OCI-LY3 (cell line): ENCODE results near the gene MRPS5.
A peak's percentile ranks its signal among the peaks of the same experiment; 100 is the strongest.

ENCODE experiments used
- H2AFZ ChIP-seq: fragments of 200-600, 300-600 bp; shearing (Covaris generic); 2 replicates; pipeline ENCODE4 v1.6.0; 2014; ENCODE audit warnings: antibody characterized with exemption, low read depth, low read length
- H3K27ac ChIP-seq: fragments of 200-600, 300-600 bp; sonication (generic); 2 replicates; pipeline ENCODE4 v1.5.1; 2014; ENCODE audit warnings: mild to moderate bottlenecking, low read length, moderate library complexity, mixed read lengths
- H3K27me3 ChIP-seq: fragments of 200-600, 300-600 bp; sonication (generic); 2 replicates; pipeline ENCODE4 v1.6.1; 2014; ENCODE audit warnings: low read depth, low read length, mixed read lengths
- H3K36me3 ChIP-seq: fragments of 200-600, 300-600 bp; sonication (generic); replicated peaks from 2 replicates; pipeline ENCODE3; 2014; ENCODE audit warnings: low read depth, low read length, mixed read lengths
- H3K4me1 ChIP-seq: fragments of 300-600, 200-600 bp; sonication (generic); 2 replicates; pipeline ENCODE4 v1.6.1; 2014; ENCODE audit warnings: low read length, mixed read lengths
- H3K4me2 ChIP-seq: fragments of 200-600, 300-600 bp; sonication (generic); 2 replicates; pipeline ENCODE4 v1.6.1; 2014; ENCODE audit warnings: low read length, mixed read lengths
- H3K4me3 ChIP-seq: fragments of 300-600, 200-600 bp; sonication (generic); 2 replicates; pipeline ENCODE4 v1.5.1; 2014; ENCODE audit warnings: antibody characterized with exemption, mild to moderate bottlenecking, low read length, moderate library complexity
- H3K79me2 ChIP-seq: fragments of 300-600, 200-600 bp; shearing (Covaris generic); 2 replicates; pipeline ENCODE4 v1.6.1; 2014; ENCODE audit warnings: mild to moderate bottlenecking, low read length, mixed read lengths
- H3K9ac ChIP-seq: fragments of 300-600, 200-600 bp; shearing (Covaris generic); 2 replicates; pipeline ENCODE4 v1.6.0; 2014; ENCODE audit warnings: mild to moderate bottlenecking, low read length, moderate library complexity
- H3K9me3 ChIP-seq: fragments of 200-600, 300-600 bp; shearing (Covaris generic); 2 replicates; pipeline ENCODE4 v1.6.1; 2014; ENCODE audit warnings: low read length, mixed read lengths; ENCODE audit not compliant: insufficient read depth
- H4K20me1 ChIP-seq: fragments of 200-600, 300-600 bp; sonication (generic); 2 replicates; pipeline ENCODE4 v1.6.1; 2016; ENCODE audit warnings: low read length, mixed read lengths; ENCODE audit not compliant: insufficient read depth
- EZH2phosphoT487 ChIP-seq: fragments of 200-600 bp; shearing (Covaris generic); IDR thresholded peaks from 2 replicates; pipeline ENCODE4 v1.6.1; 2018; ENCODE audit warnings: antibody characterized with exemption, mixed run types, low read depth
- TF ChIP-seq, protein P1 (sequence below): fragments of 200-600, 300-600 bp; sonication (generic); IDR thresholded peaks from 2 replicates; pipeline ENCODE4 v1.5.1; 2014; ENCODE audit warnings: antibody characterized with exemption, low read length, low read depth

MRPS5 gene

DNA sequence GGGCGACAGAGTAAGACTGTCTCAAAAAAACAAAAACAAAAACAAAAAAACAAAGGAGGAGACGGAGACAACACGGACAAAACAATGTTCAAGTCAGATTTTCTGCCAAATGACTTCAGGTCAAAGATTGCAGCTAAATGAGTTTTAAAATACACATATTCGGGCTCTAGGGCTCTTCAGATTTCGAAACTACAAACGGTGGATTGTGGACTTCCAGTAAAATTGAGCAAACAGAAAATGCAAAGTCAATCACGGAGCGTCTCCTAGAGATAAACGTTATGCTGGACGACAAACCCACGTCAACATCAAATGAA lies 558 bp downstream of the MRPS5 start:
- TF ChIP-seq, protein P1, sequence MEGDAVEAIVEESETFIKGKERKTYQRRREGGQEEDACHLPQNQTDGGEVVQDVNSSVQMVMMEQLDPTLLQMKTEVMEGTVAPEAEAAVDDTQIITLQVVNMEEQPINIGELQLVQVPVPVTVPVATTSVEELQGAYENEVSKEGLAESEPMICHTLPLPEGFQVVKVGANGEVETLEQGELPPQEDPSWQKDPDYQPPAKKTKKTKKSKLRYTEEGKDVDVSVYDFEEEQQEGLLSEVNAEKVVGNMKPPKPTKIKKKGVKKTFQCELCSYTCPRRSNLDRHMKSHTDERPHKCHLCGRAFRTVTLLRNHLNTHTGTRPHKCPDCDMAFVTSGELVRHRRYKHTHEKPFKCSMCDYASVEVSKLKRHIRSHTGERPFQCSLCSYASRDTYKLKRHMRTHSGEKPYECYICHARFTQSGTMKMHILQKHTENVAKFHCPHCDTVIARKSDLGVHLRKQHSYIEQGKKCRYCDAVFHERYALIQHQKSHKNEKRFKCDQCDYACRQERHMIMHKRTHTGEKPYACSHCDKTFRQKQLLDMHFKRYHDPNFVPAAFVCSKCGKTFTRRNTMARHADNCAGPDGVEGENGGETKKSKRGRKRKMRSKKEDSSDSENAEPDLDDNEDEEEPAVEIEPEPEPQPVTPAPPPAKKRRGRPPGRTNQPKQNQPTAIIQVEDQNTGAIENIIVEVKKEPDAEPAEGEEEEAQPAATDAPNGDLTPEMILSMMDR, result no peak
- no peak for TF ChIP-seq EZH2phosphoT487
- Histone ChIP-seq H3K4me2 (peak overlapping the region; percentile 90), H3K4me1 (peaks cover 17% of the 10 kb centered on the region), H2AFZ (peak overlapping the region; percentile 94), H3K9ac (peak overlapping the region; percentile 93), H3K9me3 (no peaks in the 10 kb centered on the region), H3K27ac (peak overlapping the region; percentile 68), H3K79me2 (peaks cover 44% of the 10 kb centered on the region), H3K4me3 (peak overlapping the region; percentile 99), H3K36me3 (peaks cover 13% of the 10 kb centered on the region), H4K20me1 (peaks cover 8% of the 10 kb centered on the region), H3K27me3 (no peaks in the 10 kb centered on the region)

DNA sequence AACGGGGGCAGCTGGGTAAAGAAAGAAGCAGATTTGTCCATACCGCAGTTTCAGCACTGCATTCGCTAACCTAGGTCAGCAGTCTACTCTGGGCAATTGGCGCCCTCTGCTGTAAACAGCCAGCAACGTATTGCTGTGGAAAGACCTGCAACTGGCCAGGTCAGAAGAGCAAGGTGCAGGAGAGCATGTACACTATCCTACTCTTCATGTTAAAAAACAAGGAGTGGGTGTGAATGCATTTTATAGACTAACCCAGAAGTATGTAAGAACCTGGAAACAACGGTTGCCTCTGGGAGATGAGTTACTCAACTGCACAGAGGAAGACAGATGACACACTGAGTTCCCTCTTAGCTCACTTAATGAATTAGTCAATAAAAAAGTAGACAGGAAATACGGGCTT lies 6.2 kb downstream of the MRPS5 start:
- no peaks in the 10 kb centered on the region for H3K27me3 ChIP-seq
- peaks cover 40% of the 10 kb centered on the region for H3K79me2 ChIP-seq
- no peak overlapping the region for H3K27ac ChIP-seq

DNA sequence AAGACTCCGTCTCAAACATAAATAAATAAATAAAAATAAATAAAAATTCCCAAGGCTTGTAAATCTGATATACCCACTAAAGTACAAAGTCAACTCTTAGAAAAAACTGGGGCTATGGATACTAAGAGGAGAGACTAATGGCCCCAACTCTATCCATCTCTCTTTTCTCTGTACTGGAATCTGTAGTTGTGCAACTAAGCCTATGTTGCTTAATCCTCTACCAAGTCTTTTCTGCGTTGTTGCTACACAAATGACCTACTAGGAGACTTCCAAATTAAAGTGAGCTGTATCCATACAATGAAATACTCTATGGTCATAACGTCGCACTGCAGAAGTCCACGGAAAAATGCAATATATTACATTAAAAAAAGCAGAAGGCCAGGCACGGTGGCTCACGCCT lies 8.1 kb downstream of the MRPS5 start:
- no peak overlapping the region for H3K4me2 ChIP-seq
- H3K27ac ChIP-seq, result no peak overlapping the region
- H4K20me1 ChIP-seq, result peaks cover 8% of the 10 kb centered on the region
- TF ChIP-seq, protein P1, result no peak
- no peak for TF ChIP-seq EZH2phosphoT487
- no peak overlapping the region for H3K9ac ChIP-seq
- peaks cover 20% of the 10 kb centered on the region for H3K79me2 ChIP-seq
- no peaks in the 10 kb centered on the region for H3K27me3 ChIP-seq
- H3K4me1 ChIP-seq, result no peaks in the 10 kb centered on the region; the same call in 1 of the 2 replicates
- no peak overlapping the region for H3K4me3 ChIP-seq
- no peaks in the 10 kb centered on the region for H3K9me3 ChIP-seq
- H2AFZ ChIP-seq, result no peak overlapping the region
- H3K36me3 ChIP-seq, result peaks cover 46% of the 10 kb centered on the region

More for the DNA sequence above, 6.2 kb downstream of the MRPS5 start:
- Histone ChIP-seq H2AFZ (no peak overlapping the region), H3K4me1 (peaks cover 11% of the 10 kb centered on the region), H4K20me1 (peaks cover 16% of the 10 kb centered on the region), H3K9ac (no peak overlapping the region), H3K4me3 (no peak overlapping the region), H3K9me3 (no peaks in the 10 kb centered on the region), H3K36me3 (peaks cover 38% of the 10 kb centered on the region), H3K4me2 (peak overlapping the region; percentile 33; the same call in 1 of the 2 replicates)
- no peak for TF ChIP-seq EZH2phosphoT487
- TF ChIP-seq, protein P1, result peak; percentile 80

DNA sequence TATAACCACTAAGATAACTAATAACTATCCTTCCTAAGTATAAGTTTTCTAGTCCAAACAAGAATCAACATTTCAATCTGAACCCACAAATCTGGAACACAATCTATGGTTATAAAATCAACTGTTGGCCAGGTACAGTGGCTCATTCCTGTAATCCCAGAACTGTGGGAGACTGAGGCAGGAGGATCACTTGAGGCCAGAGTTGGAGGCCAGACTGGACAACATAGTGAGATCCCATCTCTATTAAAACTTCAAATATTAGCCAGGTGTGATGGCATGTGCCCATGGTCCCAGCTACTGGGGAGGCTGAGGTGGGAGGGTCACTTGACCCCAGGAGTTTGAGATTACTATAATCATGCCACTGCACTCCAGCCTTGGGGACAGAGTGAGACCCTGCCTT lies 11.2 kb downstream of the MRPS5 start:
- Histone ChIP-seq H3K36me3 (peaks cover 67% of the 10 kb centered on the region), H2AFZ (no peak overlapping the region)

More for the DNA sequence above, 11.2 kb downstream of the MRPS5 start:
- H3K9ac ChIP-seq, result no peak overlapping the region
- no peak for TF ChIP-seq EZH2phosphoT487
- TF ChIP-seq, protein P1, result no peak
- H3K9me3 ChIP-seq, result no peaks in the 10 kb centered on the region
- peaks cover 5% of the 10 kb centered on the region for H4K20me1 ChIP-seq
- H3K79me2 ChIP-seq, result peaks cover 9% of the 10 kb centered on the region
- no peak overlapping the region for H3K4me3 ChIP-seq
- H3K4me2 ChIP-seq, result no peak overlapping the region
- H3K4me1 ChIP-seq, result no peaks in the 10 kb centered on the region; the same call in 1 of the 2 replicates
- no peak overlapping the region for H3K27ac ChIP-seq
- H3K27me3 ChIP-seq, result no peaks in the 10 kb centered on the region
